T-helper 17 cell (primary cell): ENCODE data around the gene MCCC1. TPM values are rescaled to one million over a fixed set of nuclear protein-coding genes. Genes with fewer than 3 reads are reported as not detected.

Experiments used
- total RNA-seq, 4 donors: library from RNA in 2 of 4; stranded (reverse) in 2 of 4; gene quantifications; one replicate each; pipeline ENCODE4 v1.2.3 and lab custom pipeline; 2022 to 2026

MCCC1 gene
- total RNA-seq, 2 donors from 2014 or later: 17.5 to 17.6 TPM

Other genes starting within 250 kb of the MCCC1 start
- gene DCUN1D1, start 119.0 kb downstream of the MCCC1 start, total RNA-seq: 10 to 100 TPM; 32.7 to 51.5 TPM
- gene LAMP3, start 63.2 kb upstream of the MCCC1 start, total RNA-seq: 1 to 10 TPM; 1.9 to 2.0 TPM
- 1 to 10 TPM; 1.6 to 2.1 TPM for gene B3GNT5, start 153.8 kb upstream of the MCCC1 start, total RNA-seq